ENCODE measurements around the gene CDH11. TPM values are rescaled to one million over a fixed set of nuclear protein-coding genes. Genes with fewer than 3 reads are reported as not detected.

CDH11 gene
- total RNA-seq, 4 donors from 2014 or later: 28.2 to 74.1 (median 53.2) TPM

- DNase-seq (ENCODE audit: low spot score) (no peak), ATAC-seq (ENCODE audit: low FRiP score) (peak; percentile 30)
- TF ChIP-seq, protein P1, sequence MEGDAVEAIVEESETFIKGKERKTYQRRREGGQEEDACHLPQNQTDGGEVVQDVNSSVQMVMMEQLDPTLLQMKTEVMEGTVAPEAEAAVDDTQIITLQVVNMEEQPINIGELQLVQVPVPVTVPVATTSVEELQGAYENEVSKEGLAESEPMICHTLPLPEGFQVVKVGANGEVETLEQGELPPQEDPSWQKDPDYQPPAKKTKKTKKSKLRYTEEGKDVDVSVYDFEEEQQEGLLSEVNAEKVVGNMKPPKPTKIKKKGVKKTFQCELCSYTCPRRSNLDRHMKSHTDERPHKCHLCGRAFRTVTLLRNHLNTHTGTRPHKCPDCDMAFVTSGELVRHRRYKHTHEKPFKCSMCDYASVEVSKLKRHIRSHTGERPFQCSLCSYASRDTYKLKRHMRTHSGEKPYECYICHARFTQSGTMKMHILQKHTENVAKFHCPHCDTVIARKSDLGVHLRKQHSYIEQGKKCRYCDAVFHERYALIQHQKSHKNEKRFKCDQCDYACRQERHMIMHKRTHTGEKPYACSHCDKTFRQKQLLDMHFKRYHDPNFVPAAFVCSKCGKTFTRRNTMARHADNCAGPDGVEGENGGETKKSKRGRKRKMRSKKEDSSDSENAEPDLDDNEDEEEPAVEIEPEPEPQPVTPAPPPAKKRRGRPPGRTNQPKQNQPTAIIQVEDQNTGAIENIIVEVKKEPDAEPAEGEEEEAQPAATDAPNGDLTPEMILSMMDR (IDR thresholded peaks at IDR 0.05): no peak
These were observed 50.2 kb downstream of the CDH11 start for GRCh38 chr16:65071433-65072311.

- TF ChIP-seq, protein P1 (IDR thresholded peaks at IDR 0.05): no peak
- DNase-seq (ENCODE audit: low spot score) (no peak), ATAC-seq (ENCODE audit: low FRiP score) (peak; percentile 89)
These were observed 50.9 kb downstream of the CDH11 start for GRCh38 chr16:65070831-65071432.

DNA sequence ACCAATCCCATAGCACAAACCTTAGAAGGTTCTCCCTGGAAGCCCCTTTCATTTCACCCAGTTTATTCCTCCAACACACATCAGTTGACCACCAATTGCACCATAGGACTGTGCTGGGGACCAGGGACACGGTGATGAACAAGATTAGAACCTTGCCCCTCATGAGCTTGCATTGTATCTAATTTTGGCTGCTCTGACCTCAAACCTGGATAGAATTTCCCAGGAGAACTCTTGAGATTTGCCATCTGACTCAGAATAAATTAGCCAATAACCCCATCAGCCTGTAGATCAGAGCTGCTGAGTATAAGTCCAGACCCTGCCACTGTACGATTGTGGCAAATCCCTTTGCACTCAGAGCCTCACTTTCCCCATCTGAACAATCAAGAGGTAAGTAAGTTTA, 52.1 kb downstream of the CDH11 start:
- TF ChIP-seq, protein P1 (IDR thresholded peaks at IDR 0.05): no peak
- no peak for ATAC-seq (ENCODE audit: low FRiP score)
- no peak for DNase-seq (ENCODE audit: low spot score)

DNA sequence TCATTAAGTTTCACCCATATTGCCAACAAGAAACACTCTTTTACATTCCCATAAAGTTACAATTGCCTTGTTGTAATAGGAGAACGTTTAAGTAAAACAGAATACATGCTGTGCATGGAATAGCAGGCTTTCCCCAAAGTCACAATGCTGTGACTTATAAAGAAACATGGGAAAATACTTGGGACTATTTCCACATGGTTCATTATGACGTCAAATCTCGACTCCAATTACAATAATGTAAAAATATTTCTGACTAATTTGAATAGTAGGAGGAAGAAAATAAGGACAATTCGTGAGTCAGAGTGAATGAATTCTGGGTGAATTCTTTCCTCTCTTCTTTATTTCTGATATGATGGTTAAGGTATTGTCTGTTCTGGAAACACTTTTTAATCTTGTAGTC, 52.8 kb downstream of the CDH11 start:
- no peak for ATAC-seq (ENCODE audit: low FRiP score)
- DNase-seq (ENCODE audit: low spot score): no peak
- TF ChIP-seq, protein P1 (IDR thresholded peaks at IDR 0.05): no peak

GRCh38 chr16:65068151-65068740, 53.6 kb downstream of the CDH11 start:
- ATAC-seq (ENCODE audit: low FRiP score): no peak
- TF ChIP-seq, protein P1 (IDR thresholded peaks at IDR 0.05): no peak
- no peak for DNase-seq (ENCODE audit: low spot score)

GRCh38 chr16:65066651-65067050, 55.2 kb downstream of the CDH11 start:
- DNase-seq (ENCODE audit: low spot score) (no peak), ATAC-seq (ENCODE audit: low FRiP score) (no peak)
- TF ChIP-seq, protein P1 (IDR thresholded peaks at IDR 0.05): no peak
